Spleen (tissue), 11 donors: ENCODE measurements around the gene MACIR. TPM values are rescaled to one million over a fixed set of nuclear protein-coding genes. Genes with fewer than 3 reads are reported as not detected.

Source experiments
- DNase-seq: peaks from one replicate; pipeline ENCODE4 v3.0.0-alpha.2; 2020
- H3K27ac ChIP-seq, 8 donors: fragments of 200-600 bp; sonication (generic) in 7 of 8; 1 replicate in 4 of 8; 2 replicates in 4 of 8; pipeline versions ENCODE4 v1.5.0 to v1.8.0; 2016 to 2021; ENCODE audit warnings: inconsistent platforms in 4 of 8, mild to moderate bottlenecking in 4 of 8, moderate library complexity in 1 of 8
- H3K27me3 ChIP-seq, 7 donors: fragments of 200-600 bp; sonication (generic) in 6 of 7; replicated peaks in 1 of 7; 1 replicate in 4 of 7; 2 replicates in 3 of 7; pipeline versions ENCODE4 v1.5.0 to v1.8.0; 2016 to 2021; ENCODE audit warnings: inconsistent platforms in 3 of 7, mild to moderate bottlenecking in 1 of 7
- H3K36me3 ChIP-seq, 6 donors: fragments of 200-600 bp; sonication (generic) in 5 of 6; 1 replicate in 4 of 6; 2 replicates in 2 of 6; pipeline versions ENCODE4 v1.5.0 to v1.8.0; 2016 to 2021; ENCODE audit warnings: inconsistent platforms in 2 of 6
- H3K4me1 ChIP-seq, 6 donors: fragments of 200-600 bp; sonication (generic) in 5 of 6; 1 replicate in 3 of 6; 2 replicates in 3 of 6; pipeline versions ENCODE4 v1.5.0 to v1.8.0; 2016 to 2021; ENCODE audit warnings: inconsistent platforms in 3 of 6
- H3K4me3 ChIP-seq, 8 donors: fragments of 200-600 bp; sonication (generic) in 7 of 8; 1 replicate in 4 of 8; 2 replicates in 4 of 8; pipeline versions ENCODE4 v1.5.0 to v1.8.0; 2016 to 2021; ENCODE audit warnings: inconsistent platforms in 4 of 8, mild to moderate bottlenecking in 4 of 8, moderate library complexity in 2 of 8
- H3K9me3 ChIP-seq, 8 donors: fragments of 200-600 bp; sonication (generic) in 7 of 8; 1 replicate in 4 of 8; 2 replicates in 4 of 8; pipeline versions ENCODE4 v1.5.0 to v1.8.0; 2016 to 2021; ENCODE audit warnings: inconsistent platforms in 4 of 8
- CTCF ChIP-seq, 11 experiments: fragments of 200-600 bp in 7 of 11; fragments of 450-650 bp in 4 of 11; sonication (generic) in 4 of 11; IDR thresholded peaks in 8 of 11; conservative IDR thresholded peaks in 3 of 11; 1 replicate in 7 of 11; 2 replicates in 4 of 11; pipeline versions ENCODE4 v1.4.0 to v1.8.0; 2016 to 2021; ENCODE audit warnings: antibody characterized with exemption in 11 of 11, inconsistent platforms in 4 of 11, mild to moderate bottlenecking in 1 of 11
- POLR2A ChIP-seq, 3 donors: fragments of 450-650 bp; IDR thresholded peaks; one replicate each; pipeline ENCODE4 v1.5.1; 2017; ENCODE audit warnings: antibody characterized with exemption in 3 of 3, mild to moderate bottlenecking in 1 of 3
- POLR2AphosphoS5 ChIP-seq, 3 donors: sonication (generic); formaldehyde crosslinking; IDR thresholded peaks; one replicate each; pipeline ENCODE4 v1.5.1; 2017; ENCODE audit warnings: antibody characterized with exemption in 3 of 3
- WGBS, 5 donors: extraction: QIAGEN DNeasy Blood & Tissue Kit in 3 of 5; methylation state at CpG; one replicate each; pipeline versions ENCODE4 v1.1.5 to v1.1.7; 2013 to 2018; 5-methylcytosine and 5-hydroxymethylcytosine counted together
- intact Hi-C: fragments of 100-400 bp; cut with DNase I; formaldehyde crosslinking; loops from one replicate; pipeline ENCODE4 v1.15.0; 2023; ENCODE audit warnings: low total_unique reads
- polyA plus RNA-seq, 3 donors: library from polyadenylated mRNA; stranded (reverse); fragments of 200-250 nt; gene quantifications; one replicate each; pipeline ENCODE4 v1.2.1, GENCODE V29; 2013
- total RNA-seq, 7 donors: library from RNA; depleted of rRNA in 3 of 7; stranded (reverse); fragments of >200 nt in 3 of 7; fragmentation: NEBNext Ultra II Directional in 4 of 7; extraction: Animal tissue kit (Norgen Biotek cat#: 25700) in 4 of 7; gene quantifications; one replicate each; pipeline versions ENCODE4 v1.1.0 to v1.2.1, GENCODE V29; 2016 to 2021
- donor health status: healthy with polysubstance abuse.
- donor health status: DM: no; HTN: no; CAD: no; lungs with moderate emphysema.
- donor health status: DM: no; HTN: no; CAD: no.
- donor health status: Bipolar disorder and iron deficiency.
- donor health status: healthy.
- donor health status: DM: no; HTN: no; CAD: no.
- donor health status: DM: yes; HTN: yes; CAD: no.

Gene MACIR
- total and polyA plus RNA-seq, 10 donors: 1.5 to 11.7 (median 3.5) TPM

- no peak for DNase-seq
- Histone ChIP-seq H3K4me1 (peaks cover 0 to 21% (median 9%) of the 10 kb centered on the region in 6 donors), H3K27me3 (no peaks in the 10 kb centered on the region), H3K4me3 (peak overlapping the region in 1 of 8 donors; percentile 23), H3K9me3 (no peaks in the 10 kb centered on the region), H3K36me3 (peaks cover 0 to 3% (median 0%) of the 10 kb centered on the region in 6 donors), H3K27ac (peak overlapping the region in 2 of 8 donors; percentile 9 to 64)
- TF ChIP-seq CTCF (IDR thresholded peaks at IDR 0.05 in 8 of 11, conservative IDR thresholded peaks at IDR 0.05 in 3 of 11) (no peak), POLR2AphosphoS5 (IDR thresholded peaks at IDR 0.05) (no peak), POLR2A (IDR thresholded peaks at IDR 0.05) (no peak)
- 22 to 37% (median 34%) methylated on average over 2 of the region's 2 CpGs for WGBS, 5 donors
- intact Hi-C loops: no loop called here
These were observed 46.7 kb upstream of the MACIR start for GRCh38 chr5:103211576-103212561.

- no peak for TF ChIP-seq POLR2A (IDR thresholded peaks at IDR 0.05)
- no peak for TF ChIP-seq POLR2AphosphoS5 (IDR thresholded peaks at IDR 0.05)
- TF ChIP-seq CTCF (IDR thresholded peaks at IDR 0.05 in 8 of 11, conservative IDR thresholded peaks at IDR 0.05 in 3 of 11): no peak
- intact Hi-C loops: no loop called here
- no peak for DNase-seq
- H3K27me3 ChIP-seq: no peaks in the 10 kb centered on the region
- H3K4me3 ChIP-seq: no peak overlapping the region
- H3K9me3 ChIP-seq: peaks cover 0 to 6% (median 0%) of the 10 kb centered on the region in 8 donors
- H3K27ac ChIP-seq: no peak overlapping the region
- 6 to 19% (median 12%) methylated on average over 2 of the region's 2 CpGs for WGBS, 5 donors
- peaks cover 0 to 20% (median 9%) of the 10 kb centered on the region in 6 donors for H3K4me1 ChIP-seq
- H3K36me3 ChIP-seq: no peaks in the 10 kb centered on the region
These were observed 42.4 kb upstream of the MACIR start for GRCh38 chr5:103216137-103216536.

- TF ChIP-seq CTCF (IDR thresholded peaks at IDR 0.05 in 8 of 11, conservative IDR thresholded peaks at IDR 0.05 in 3 of 11): no peak
- no peak for TF ChIP-seq POLR2A (IDR thresholded peaks at IDR 0.05)
- no peak for TF ChIP-seq POLR2AphosphoS5 (IDR thresholded peaks at IDR 0.05)
- no peak overlapping the region for H3K4me3 ChIP-seq
- WGBS, 5 donors: 78 to 91% (median 88%) methylated on average over 2 of the region's 2 CpGs
- H3K36me3 ChIP-seq: no peaks in the 10 kb centered on the region
- H3K4me1 ChIP-seq: peaks cover 0 to 14% (median 8%) of the 10 kb centered on the region in 6 donors
- no peaks in the 10 kb centered on the region for H3K27me3 ChIP-seq
- intact Hi-C loops: no loop called here
- H3K9me3 ChIP-seq: peaks cover 0 to 6% (median 0%) of the 10 kb centered on the region in 8 donors
- no peak overlapping the region for H3K27ac ChIP-seq
- no peak for DNase-seq
These were observed 41.9 kb upstream of the MACIR start for GRCh38 chr5:103216697-103217096.

- H3K4me1 ChIP-seq: peaks cover 0 to 11% (median 6%) of the 10 kb centered on the region in 6 donors
- H3K9me3 ChIP-seq: peaks cover 0 to 6% (median 0%) of the 10 kb centered on the region in 8 donors
- no peak overlapping the region for H3K27ac ChIP-seq
- no peak overlapping the region for H3K4me3 ChIP-seq
- DNase-seq: no peak
- no peaks in the 10 kb centered on the region for H3K36me3 ChIP-seq
- TF ChIP-seq POLR2A (IDR thresholded peaks at IDR 0.05) (no peak), CTCF (IDR thresholded peaks at IDR 0.05 in 8 of 11, conservative IDR thresholded peaks at IDR 0.05 in 3 of 11) (no peak), POLR2AphosphoS5 (IDR thresholded peaks at IDR 0.05) (no peak)
- H3K27me3 ChIP-seq: no peaks in the 10 kb centered on the region
- intact Hi-C loops: no loop called here
These were observed 41.5 kb upstream of the MACIR start for GRCh38 chr5:103217101-103217500.
